HepG2 (cell line): Measurements from ENCODE around the gene PCARE. TPM values are rescaled to one million over a fixed set of nuclear protein-coding genes. Genes with fewer than 3 reads are reported as not detected.

Experiments used
- ATAC-seq: fragments of 200-7000 bp; cut with Tn5 transposase; 3 replicates; pipeline ENCODE4 v1.9.1; 2020; ENCODE audit warnings: mild to moderate bottlenecking, moderate library complexity
- BruUV-seq: library from RNA; stranded (reverse); fragments of 400-500 nt; replicated peaks from 2 replicates; lab custom pipeline; 2021; lab: Mats Ljungman, UMichigan
- CTCF ChIA-PET: fragments of 300-600 bp; formaldehyde crosslinking; extraction: SDS; loops from one replicate; lab custom pipeline; 2021; ENCODE audit warnings: low total read pairs, inconsistent platforms, low intra/inter-chr PET ratio; lab: Yijun Ruan, JAX
- POLR2A ChIA-PET: fragments of 350-600 bp; sonication (Branson Sonifier 250); formaldehyde crosslinking; loops from one replicate; lab custom pipeline; 2020; ENCODE audit warnings: antibody characterized with exemption, inconsistent platforms; lab: Yijun Ruan, JAX
- DNase-seq: peaks from one replicate; pipeline ENCODE4 v3.0.0-alpha.2; 2015; ENCODE audit warnings: low spot score
- FAIRE-seq: peaks from 3 replicates; lab custom pipeline; 2011; peaks lifted over from hg19 to GRCh38; lab: Jason Lieb, UNC
- H2AFZ ChIP-seq: one replicate; pipeline ENCODE4 v1.6.1; 2011; ENCODE audit warnings: low read length, inconsistent platforms
- H3K27ac ChIP-seq: fragments of 300-600 bp; 3 replicates; pipeline ENCODE4 v1.8.0; 2011; ENCODE audit warnings: mixed run types, mild to moderate bottlenecking, mixed read lengths, low read length, inconsistent platforms; ENCODE audit not compliant: insufficient read depth; ENCODE audit errors: extremely low read length
- H3K27me3 ChIP-seq, 2 experiments: fragments of 200-600 bp in 1 of 2; 2 replicates in 1 of 2; 3 replicates in 1 of 2; pipeline versions ENCODE4 v1.6.0 to v1.8.0; 2011; ENCODE audit warnings: low read length in 2 of 2, mild to moderate bottlenecking in 2 of 2, moderate library complexity in 2 of 2, inconsistent platforms in 1 of 2; ENCODE audit not compliant: insufficient read depth in 2 of 2, control insufficient read depth in 1 of 2
- H3K36me3 ChIP-seq, 2 experiments: fragments of 200-600 bp in 1 of 2; replicated peaks in 1 of 2; 2 replicates in 1 of 2; 3 replicates in 1 of 2; pipeline versions ENCODE4 v1.5.1 to v1.8.0; 2011; ENCODE audit warnings: low read length in 2 of 2, inconsistent platforms in 1 of 2; ENCODE audit not compliant: insufficient read depth in 2 of 2, control insufficient read depth in 1 of 2
- H3K4me1 ChIP-seq: 2 replicates; pipeline ENCODE4 v1.5.1; 2012; ENCODE audit warnings: low read length, inconsistent platforms; ENCODE audit not compliant: insufficient read depth
- H3K4me2 ChIP-seq: 2 replicates; pipeline ENCODE4 v1.6.0; 2011; ENCODE audit warnings: low read depth, low read length, inconsistent platforms
- H3K4me3 ChIP-seq, 3 experiments: fragments of 200-600 bp in 1 of 3; sonication (generic), shearing (Covaris generic) in 1 of 3; replicated peaks in 1 of 3; 2 replicates each; pipeline ENCODE4 v1.5.1; 2011 to 2016; ENCODE audit warnings: low read length in 3 of 3, inconsistent platforms in 2 of 3, low read depth in 2 of 3, mild to moderate bottlenecking in 2 of 3, control low read depth in 1 of 3, mixed read lengths in 1 of 3; ENCODE audit not compliant: insufficient read depth in 1 of 3
- H3K79me2 ChIP-seq: one replicate; pipeline ENCODE4 v1.6.1; 2011; ENCODE audit warnings: low read length, inconsistent platforms; ENCODE audit not compliant: insufficient read depth
- H3K9ac ChIP-seq: 2 replicates; pipeline ENCODE4 v1.6.0; 2011; ENCODE audit warnings: mild to moderate bottlenecking, low read depth, low read length, inconsistent platforms; ENCODE audit not compliant: insufficient read depth
- H3K9me3 ChIP-seq: 2 replicates; pipeline ENCODE4 v1.5.1; 2012; ENCODE audit warnings: mild to moderate bottlenecking, low read length
- H4K20me1 ChIP-seq: 2 replicates; pipeline ENCODE4 v1.6.0; 2011; ENCODE audit warnings: inconsistent platforms, mild to moderate bottlenecking, low read length, moderate library complexity; ENCODE audit not compliant: insufficient read depth
- ARID2 ChIP-seq: sonication (generic); formaldehyde crosslinking; IDR thresholded peaks from 2 replicates; pipeline ENCODE4 v1.8.1; 2022; ENCODE audit warnings: mild to moderate bottlenecking, missing genetic modification reagents, borderline replicate concordance
- ETV5 ChIP-seq: IDR thresholded peaks from 2 replicates; pipeline ENCODE4 v1.6.1; 2018; ENCODE audit warnings: missing biosample characterization, missing genetic modification reagents, inconsistent platforms, borderline replicate concordance
- KAT8 ChIP-seq: IDR thresholded peaks from 2 replicates; pipeline ENCODE4 v1.6.1; 2016; ENCODE audit warnings: missing genetic modification reagents, missing compliant biosample characterization
- KDM5A ChIP-seq: fragments of 200-600 bp; sonication (generic); IDR thresholded peaks from 2 replicates; pipeline ENCODE4 v1.7.0; 2018; ENCODE audit warnings: antibody characterized with exemption, mild to moderate bottlenecking, low read length, borderline replicate concordance
- NR2C2 ChIP-seq: sonication (generic); formaldehyde crosslinking; IDR thresholded peaks from 2 replicates; pipeline ENCODE4 v1.4.0; 2020; ENCODE audit warnings: missing genetic modification reagents, mild to moderate bottlenecking, moderate library complexity, borderline replicate concordance
- SETDB1 ChIP-seq: sonication (generic); formaldehyde crosslinking; IDR thresholded peaks from 2 replicates; pipeline ENCODE4 v1.5.1; 2020; ENCODE audit warnings: missing genetic modification reagents, mild to moderate bottlenecking, borderline replicate concordance
- ZNF337 ChIP-seq: sonication (generic); formaldehyde crosslinking; IDR thresholded peaks from 2 replicates; pipeline ENCODE4 v1.5.1; 2020; ENCODE audit warnings: missing genetic modification reagents, low read depth, mild to moderate bottlenecking, borderline replicate concordance
- ZNF781 ChIP-seq: sonication (generic); formaldehyde crosslinking; IDR thresholded peaks from 2 replicates; pipeline ENCODE4 v1.5.1; 2020; ENCODE audit warnings: borderline replicate concordance, mild to moderate bottlenecking, missing genetic modification reagents; ENCODE audit errors: not compliant biosample characterization
- WGBS: methylation state at CpG from one replicate; pipeline ENCODE4 v1.1.6; 2017; ENCODE audit warnings: low lambda C conversion rate; 5-methylcytosine and 5-hydroxymethylcytosine counted together
- in situ Hi-C: cut with HindIII; loops from 2 replicates; pipeline ENCODE4 v1.10.0; 2017; ENCODE audit warnings: low pct_unique_long_range_greater_than_20kb; ENCODE audit not compliant: extremely low pct_ligation_motif_present
- intact Hi-C: fragments of 100-400 bp; cut with micrococcal nuclease; formaldehyde crosslinking; loops from one replicate; pipeline ENCODE4 v1.10.0; 2022; ENCODE audit not compliant: unreplicated experiment
- polyA plus RNA-seq, 8 experiments: library from polyadenylated mRNA; depleted of rRNA in 3 of 8; stranded (reverse) in 7 of 8; unstranded in 1 of 8; fragments of >200 nt; fragmentation: Illumina TruSeq in 4 of 8; extraction: Trizol in 4 of 8; gene quantifications; 2 replicates each; pipeline versions ENCODE4 v1.2.1 to v1.2.3, GENCODE V29; 2011 to 2016; ENCODE audit warnings: low read depth in 4 of 8, missing spikeins in 1 of 8, mixed read lengths in 1 of 8; ENCODE audit not compliant: insufficient read depth in 1 of 8
- total RNA-seq, 5 experiments: library from RNA; depleted of rRNA; stranded (reverse); fragments of >200 nt; fragmentation: Illumina TruSeq; extraction: Trizol; gene quantifications; 2 replicates each; pipeline ENCODE4 v1.2.3, GENCODE V29; 2016; ENCODE audit warnings: low read depth in 1 of 5
- TF ChIP-seq, protein P1 (sequence below): sonication (generic); formaldehyde crosslinking; IDR thresholded peaks from 2 replicates; pipeline ENCODE4 v1.5.1; 2020; ENCODE audit warnings: mild to moderate bottlenecking, missing genetic modification reagents
- TF ChIP-seq, protein P2 (sequence below): sonication (generic); formaldehyde crosslinking; IDR thresholded peaks from 2 replicates; pipeline ENCODE4 v1.5.0; 2020; ENCODE audit warnings: missing genetic modification reagents

The PCARE gene
- total and polyA plus RNA-seq, 2 of the 13 experiments (the other 11 are each of a cell fraction or from before 2014, with no cell fraction given), result not detected

DNA sequence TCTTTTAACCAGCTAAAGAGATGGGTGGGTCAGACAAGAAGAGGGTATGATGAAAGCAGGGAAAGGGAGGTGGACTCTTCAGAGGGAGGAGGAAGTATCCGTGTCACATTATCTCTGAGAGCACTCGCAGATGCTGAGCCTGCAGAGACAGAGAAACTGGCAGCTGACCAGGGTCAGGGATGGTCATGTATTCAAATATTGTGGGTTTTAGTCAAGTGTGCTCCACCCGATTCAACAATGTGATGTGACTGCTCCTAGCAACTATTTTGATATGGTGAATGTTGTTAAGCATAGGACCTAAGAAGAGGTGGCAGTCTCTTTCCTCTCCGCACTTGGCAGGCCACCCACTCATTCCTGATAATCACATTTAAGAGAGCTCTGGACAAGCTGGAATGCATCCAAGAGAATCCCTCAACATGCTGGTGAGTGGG, 39.6 kb upstream of the PCARE start:
- H2AFZ ChIP-seq, result no peak overlapping the region
- peaks cover 17% of the 10 kb centered on the region; the same call in 1 of the 2 replicates for H3K4me1 ChIP-seq
- 0 out of 5 replicates have a peak, but pooled peaks cover 0 to 3% of the 10 kb centered on the region in 2 experiments for H3K27me3 ChIP-seq
- no peaks in the 10 kb centered on the region for H3K79me2 ChIP-seq
- BruUV-seq, result no TSS peak
- intact Hi-C loops (no loop called here), in situ Hi-C loops (no loop called here)
- WGBS, result 29% methylated on average over 4 of the region's 4 CpGs
- no peak overlapping the region for H3K4me3 ChIP-seq
- no peaks in the 10 kb centered on the region for H3K9me3 ChIP-seq
- POLR2A ChIA-PET, result no interaction called here
- ATAC-seq (no peak), DNase-seq (no peak), FAIRE-seq (no peak)
- CTCF ChIA-PET, result no interaction called here
- H3K27ac ChIP-seq, result no peak overlapping the region
- no peak for TF ChIP-seq SETDB1 (CRISPR knock-in tag)
- TF ChIP-seq ZNF337, result no peak
- TF ChIP-seq KDM5A, result no peak
- no peak for TF ChIP-seq NR2C2 (CRISPR knock-in tag)
- TF ChIP-seq KAT8, result no peak
- TF ChIP-seq, protein P1, sequence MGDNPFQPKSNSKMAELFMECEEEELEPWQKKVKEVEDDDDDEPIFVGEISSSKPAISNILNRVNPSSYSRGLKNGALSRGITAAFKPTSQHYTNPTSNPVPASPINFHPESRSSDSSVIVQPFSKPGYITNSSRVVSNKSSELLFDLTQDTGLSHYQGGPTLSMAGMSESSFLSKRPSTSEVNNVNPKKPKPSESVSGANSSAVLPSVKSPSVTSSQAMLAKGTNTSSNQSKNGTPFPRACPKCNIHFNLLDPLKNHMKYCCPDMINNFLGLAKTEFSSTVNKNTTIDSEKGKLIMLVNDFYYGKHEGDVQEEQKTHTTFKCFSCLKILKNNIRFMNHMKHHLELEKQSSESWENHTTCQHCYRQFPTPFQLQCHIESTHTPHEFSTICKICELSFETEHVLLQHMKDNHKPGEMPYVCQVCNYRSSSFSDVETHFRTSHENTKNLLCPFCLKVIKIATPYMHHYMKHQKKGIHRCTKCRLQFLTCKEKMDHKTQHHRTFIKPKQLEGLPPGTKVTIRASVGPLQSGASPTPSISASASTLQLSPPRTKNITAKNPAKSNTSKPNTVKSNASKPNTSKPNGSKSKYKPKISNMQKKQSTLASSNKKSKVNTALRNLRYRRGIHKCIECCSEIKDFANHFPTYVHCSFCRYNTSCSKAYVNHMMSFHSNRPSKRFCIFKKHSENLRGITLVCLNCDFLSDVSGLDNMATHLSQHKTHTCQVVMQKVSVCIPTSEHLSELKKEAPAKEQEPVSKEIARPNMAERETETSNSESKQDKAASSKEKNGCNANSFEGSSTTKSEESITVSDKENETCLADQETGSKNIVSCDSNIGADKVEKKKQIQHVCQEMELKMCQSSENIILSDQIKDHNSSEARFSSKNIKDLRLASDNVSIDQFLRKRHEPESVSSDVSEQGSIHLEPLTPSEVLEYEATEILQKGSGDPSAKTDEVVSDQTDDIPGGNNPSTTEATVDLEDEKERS, result no peak
- TF ChIP-seq, protein P2, sequence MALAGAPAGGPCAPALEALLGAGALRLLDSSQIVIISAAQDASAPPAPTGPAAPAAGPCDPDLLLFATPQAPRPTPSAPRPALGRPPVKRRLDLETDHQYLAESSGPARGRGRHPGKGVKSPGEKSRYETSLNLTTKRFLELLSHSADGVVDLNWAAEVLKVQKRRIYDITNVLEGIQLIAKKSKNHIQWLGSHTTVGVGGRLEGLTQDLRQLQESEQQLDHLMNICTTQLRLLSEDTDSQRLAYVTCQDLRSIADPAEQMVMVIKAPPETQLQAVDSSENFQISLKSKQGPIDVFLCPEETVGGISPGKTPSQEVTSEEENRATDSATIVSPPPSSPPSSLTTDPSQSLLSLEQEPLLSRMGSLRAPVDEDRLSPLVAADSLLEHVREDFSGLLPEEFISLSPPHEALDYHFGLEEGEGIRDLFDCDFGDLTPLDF (CRISPR knock-in tag), result no peak
- TF ChIP-seq ARID2 (CRISPR knock-in tag), result no peak
- no peak for TF ChIP-seq ETV5
- TF ChIP-seq ZNF781 (CRISPR knock-in tag), result no peak
- H3K36me3 ChIP-seq, result no peaks in the 10 kb centered on the region
- H3K9ac ChIP-seq, result no peak overlapping the region
- H3K4me2 ChIP-seq, result no peak overlapping the region
- no peaks in the 10 kb centered on the region for H4K20me1 ChIP-seq
